HCT116 (cell line): ENCODE measurements around the gene TMEM252. TPM values are rescaled to one million over a fixed set of nuclear protein-coding genes. Genes with fewer than 3 reads are reported as not detected.

Experiments used
- ATAC-seq: fragments of 200-7000 bp; cut with Tn5 transposase; 2 replicates; pipeline ENCODE4 v1.9.1; 2020; ENCODE audit warnings: mild to moderate bottlenecking, moderate library complexity
- BruUV-seq: library from RNA; stranded (reverse); fragments of 400-500 nt; replicated peaks from 2 replicates; lab custom pipeline; 2021; lab: Mats Ljungman, UMichigan
- CTCF ChIA-PET: fragments of 300-600 bp; sonication (Branson Sonifier 250); formaldehyde crosslinking; loops from one replicate; lab custom pipeline; 2021; ENCODE audit warnings: antibody characterized with exemption; lab: Charles Lee
- POLR2A ChIA-PET: fragments of 300-600, 350-600 bp; sonication (Branson Sonifier 250); formaldehyde crosslinking; loops from one replicate; lab custom pipeline; 2021; ENCODE audit warnings: antibody characterized with exemption; lab: Charles Lee
- RAD21 ChIA-PET, 2 experiments: fragments of 300-600 bp; sonication (Branson Sonifier 250); formaldehyde crosslinking; loops; one replicate each; lab custom pipeline; 2023; ENCODE audit warnings: low total read pairs in 2 of 2; ENCODE audit not compliant: uncharacterized antibody in 2 of 2, unreplicated experiment in 2 of 2, low non-redundant PET in 1 of 2; lab: Charles Lee
- DNase-seq: peaks from one replicate; pipeline ENCODE4 v3.0.0-alpha.2; 2010; ENCODE audit warnings: low read depth, low spot score
- H2AFZ ChIP-seq: fragments of 200-600 bp; shearing (Covaris generic), sonication (generic); 2 replicates; pipeline ENCODE4 v1.6.1; 2017; ENCODE audit warnings: low read depth, mixed run types, mixed read lengths, antibody characterized with exemption, low read length; ENCODE audit not compliant: poor library complexity, severe bottlenecking
- H3K27ac ChIP-seq: 2 replicates; pipeline ENCODE4 v1.5.1; 2012; ENCODE audit warnings: low read depth, low read length
- H3K27me3 ChIP-seq: fragments of 200-600 bp; sonication (generic); 2 replicates; pipeline ENCODE4 v1.6.1; 2016; ENCODE audit warnings: mixed run types, low read length, mixed read lengths; ENCODE audit not compliant: insufficient read depth
- H3K36me3 ChIP-seq, 2 experiments: fragments of 200-500 bp in 1 of 2; fragments of 200-600 bp in 1 of 2; sonication (Bioruptor generic) in 1 of 2; sonication (generic) in 1 of 2; 2 replicates each; pipeline versions ENCODE4 v1.5.1 to v1.6.1; 2014 to 2016; ENCODE audit warnings: low read length in 2 of 2, inconsistent platforms in 1 of 2, mixed read lengths in 1 of 2, mixed run types in 1 of 2; ENCODE audit not compliant: insufficient read depth in 2 of 2, control insufficient read depth in 1 of 2
- H3K4me1 ChIP-seq, 2 experiments: fragments of 200-600 bp in 1 of 2; sonication (generic) in 1 of 2; 2 replicates each; pipeline versions ENCODE4 v1.5.1 to v1.6.1; 2012 to 2017; ENCODE audit warnings: low read length in 2 of 2, inconsistent platforms in 1 of 2, mild to moderate bottlenecking in 1 of 2, mixed read lengths in 1 of 2, mixed run types in 1 of 2, moderate library complexity in 1 of 2; ENCODE audit not compliant: insufficient read depth in 2 of 2, control insufficient read depth in 1 of 2
- H3K4me2 ChIP-seq: fragments of 200-600 bp; sonication (generic); 2 replicates; pipeline ENCODE4 v1.6.1; 2017; ENCODE audit warnings: mixed run types, low read length, mixed read lengths
- H3K4me3 ChIP-seq, 2 experiments: fragments of 200-600 bp in 1 of 2; sonication (generic) in 1 of 2; replicated peaks in 1 of 2; 2 replicates each; pipeline ENCODE4 v1.5.1; 2011 to 2016; ENCODE audit warnings: low read length in 2 of 2, control low read depth in 1 of 2, low read depth in 1 of 2, mild to moderate bottlenecking in 1 of 2, mixed read lengths in 1 of 2, mixed run types in 1 of 2
- H3K79me2 ChIP-seq: fragments of 200-600 bp; sonication (generic); 2 replicates; pipeline ENCODE4 v1.6.1; 2017; ENCODE audit warnings: mild to moderate bottlenecking, mixed run types, low read length, moderate library complexity, mixed read lengths; ENCODE audit not compliant: insufficient read depth
- H3K9ac ChIP-seq: fragments of 200-600 bp; sonication (generic); 2 replicates; pipeline ENCODE4 v1.6.1; 2016; ENCODE audit warnings: low read length, mixed read lengths
- H3K9me2 ChIP-seq: fragments of 200-600 bp; sonication (generic), shearing (Covaris generic); 2 replicates; pipeline ENCODE4 v1.6.1; 2017; ENCODE audit warnings: mixed run types, mild to moderate bottlenecking, moderate library complexity; ENCODE audit not compliant: insufficient read depth
- H3K9me3 ChIP-seq, 2 experiments: fragments of 200-500 bp in 1 of 2; fragments of 200-600 bp in 1 of 2; sonication (Bioruptor generic) in 1 of 2; sonication (generic) in 1 of 2; 2 replicates each; pipeline ENCODE4 v1.6.1; 2014 to 2017; ENCODE audit warnings: low read length in 2 of 2, mixed read lengths in 2 of 2, inconsistent platforms in 1 of 2, low read depth in 1 of 2, mild to moderate bottlenecking in 1 of 2, mixed run types in 1 of 2, moderate library complexity in 1 of 2; ENCODE audit not compliant: control insufficient read depth in 1 of 2, insufficient read depth in 1 of 2
- H4K20me1 ChIP-seq: fragments of 200-600 bp; sonication (generic), shearing (Covaris generic); 2 replicates; pipeline ENCODE4 v1.6.1; 2017; ENCODE audit warnings: mixed run types, mild to moderate bottlenecking, moderate library complexity; ENCODE audit not compliant: insufficient read depth
- ATF3 ChIP-seq: IDR thresholded peaks from 2 replicates; pipeline ENCODE4 v1.6.1; 2012
- CEBPB ChIP-seq: IDR thresholded peaks from 2 replicates; pipeline ENCODE4 v1.6.1; 2012; ENCODE audit warnings: low read depth
- EGR1 ChIP-seq: IDR thresholded peaks from 2 replicates; pipeline ENCODE4 v1.6.1; 2012; ENCODE audit warnings: low read depth
- FOSL1 ChIP-seq: IDR thresholded peaks from 2 replicates; pipeline ENCODE4 v1.6.1; 2012; ENCODE audit warnings: low read depth
- POLR2A ChIP-seq: IDR thresholded peaks from 2 replicates; pipeline ENCODE4 v1.7.0; 2011; ENCODE audit warnings: borderline replicate concordance; ENCODE audit not compliant: insufficient read depth, insufficient read length; ENCODE audit errors: extremely low read depth
- POLR2AphosphoS5 ChIP-seq: IDR thresholded peaks from 2 replicates; pipeline ENCODE4 v1.6.1; 2011; ENCODE audit warnings: mild to moderate bottlenecking, low read depth, low read length, moderate library complexity
- SP1 ChIP-seq: IDR thresholded peaks from 2 replicates; pipeline ENCODE4 v1.6.1; 2012; ENCODE audit warnings: low read depth
- ZFX ChIP-seq: fragments of 450-650 bp; IDR thresholded peaks from 2 replicates; pipeline ENCODE4 v1.6.1; 2017
- ZNF274 ChIP-seq: fragments of 200-500 bp; sonication (Bioruptor generic); IDR thresholded peaks from 2 replicates; pipeline ENCODE4 v1.6.1; 2014; ENCODE audit warnings: mild to moderate bottlenecking, low read depth, low read length, inconsistent platforms
- intact Hi-C: fragments of 100-400 bp; cut with micrococcal nuclease; formaldehyde crosslinking; loops from 2 replicates; pipeline ENCODE4 v1.10.0; 2022
- total RNA-seq: library from RNA; stranded (reverse); gene quantifications from one replicate; pipeline ENCODE4 v1.2.1, GENCODE V29; 2021; ENCODE audit not compliant: unreplicated experiment
- TF ChIP-seq, protein P1 (sequence below): IDR thresholded peaks from 2 replicates; pipeline ENCODE4 v1.6.1; 2012; ENCODE audit warnings: low read depth
- TF ChIP-seq, protein P2 (sequence below): IDR thresholded peaks from 2 replicates; pipeline ENCODE4 v1.6.1; 2011; ENCODE audit warnings: mild to moderate bottlenecking, low read length, moderate library complexity; ENCODE audit not compliant: insufficient replicate concordance; ENCODE audit errors: extremely low read depth

The TMEM252 gene
- total RNA-seq, 1 experiment from 2014 or later: not detected

DNA sequence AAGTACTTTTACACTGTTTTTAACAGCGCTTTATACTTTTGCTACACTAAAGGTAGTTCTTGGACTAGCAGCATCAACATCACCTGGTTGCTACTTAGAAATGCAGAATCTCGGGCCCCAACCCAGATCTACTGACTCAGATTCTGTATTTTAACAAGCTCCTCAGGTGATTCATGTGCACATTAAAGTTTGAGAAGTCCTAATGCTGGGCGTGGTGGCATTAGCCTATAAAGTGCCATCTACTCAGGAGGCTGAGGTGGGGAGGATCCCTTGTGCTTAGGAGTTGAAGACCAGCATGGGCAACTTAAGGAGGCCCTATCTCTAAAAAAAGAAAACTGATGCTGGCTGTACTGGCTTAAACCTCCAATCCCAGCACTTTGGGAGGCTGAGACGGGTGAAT, 26.7 kb downstream of the TMEM252 start:
- ATAC-seq: no peak

DNA sequence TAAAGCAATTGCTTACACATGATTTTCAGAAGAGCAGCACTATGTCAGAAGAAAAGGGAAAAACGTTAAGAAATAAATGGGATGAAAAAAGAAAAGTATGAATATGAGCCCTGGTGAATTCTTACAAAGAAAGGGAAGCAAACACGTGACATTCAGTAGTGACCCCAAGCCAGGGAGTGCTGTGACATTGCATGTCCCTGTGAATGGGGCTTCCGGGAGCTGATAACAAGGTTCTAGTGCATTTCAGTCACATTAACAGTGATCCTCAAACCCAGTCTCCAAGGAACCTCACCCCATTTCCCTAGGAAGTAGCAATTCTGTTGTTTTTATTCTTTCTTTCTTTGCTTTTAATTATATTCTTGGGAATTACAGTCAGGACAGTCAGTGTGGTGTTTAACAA, 27.3 kb downstream of the TMEM252 start:
- TF ChIP-seq FOSL1 (no peak), POLR2A (no peak), EGR1 (no peak), POLR2AphosphoS5 (no peak), ZNF274 (no peak), ATF3 (no peak), SP1 (no peak), CEBPB (no peak)
- TF ChIP-seq, protein P1, sequence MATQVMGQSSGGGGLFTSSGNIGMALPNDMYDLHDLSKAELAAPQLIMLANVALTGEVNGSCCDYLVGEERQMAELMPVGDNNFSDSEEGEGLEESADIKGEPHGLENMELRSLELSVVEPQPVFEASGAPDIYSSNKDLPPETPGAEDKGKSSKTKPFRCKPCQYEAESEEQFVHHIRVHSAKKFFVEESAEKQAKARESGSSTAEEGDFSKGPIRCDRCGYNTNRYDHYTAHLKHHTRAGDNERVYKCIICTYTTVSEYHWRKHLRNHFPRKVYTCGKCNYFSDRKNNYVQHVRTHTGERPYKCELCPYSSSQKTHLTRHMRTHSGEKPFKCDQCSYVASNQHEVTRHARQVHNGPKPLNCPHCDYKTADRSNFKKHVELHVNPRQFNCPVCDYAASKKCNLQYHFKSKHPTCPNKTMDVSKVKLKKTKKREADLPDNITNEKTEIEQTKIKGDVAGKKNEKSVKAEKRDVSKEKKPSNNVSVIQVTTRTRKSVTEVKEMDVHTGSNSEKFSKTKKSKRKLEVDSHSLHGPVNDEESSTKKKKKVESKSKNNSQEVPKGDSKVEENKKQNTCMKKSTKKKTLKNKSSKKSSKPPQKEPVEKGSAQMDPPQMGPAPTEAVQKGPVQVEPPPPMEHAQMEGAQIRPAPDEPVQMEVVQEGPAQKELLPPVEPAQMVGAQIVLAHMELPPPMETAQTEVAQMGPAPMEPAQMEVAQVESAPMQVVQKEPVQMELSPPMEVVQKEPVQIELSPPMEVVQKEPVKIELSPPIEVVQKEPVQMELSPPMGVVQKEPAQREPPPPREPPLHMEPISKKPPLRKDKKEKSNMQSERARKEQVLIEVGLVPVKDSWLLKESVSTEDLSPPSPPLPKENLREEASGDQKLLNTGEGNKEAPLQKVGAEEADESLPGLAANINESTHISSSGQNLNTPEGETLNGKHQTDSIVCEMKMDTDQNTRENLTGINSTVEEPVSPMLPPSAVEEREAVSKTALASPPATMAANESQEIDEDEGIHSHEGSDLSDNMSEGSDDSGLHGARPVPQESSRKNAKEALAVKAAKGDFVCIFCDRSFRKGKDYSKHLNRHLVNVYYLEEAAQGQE: no peak
- TF ChIP-seq, protein P2, sequence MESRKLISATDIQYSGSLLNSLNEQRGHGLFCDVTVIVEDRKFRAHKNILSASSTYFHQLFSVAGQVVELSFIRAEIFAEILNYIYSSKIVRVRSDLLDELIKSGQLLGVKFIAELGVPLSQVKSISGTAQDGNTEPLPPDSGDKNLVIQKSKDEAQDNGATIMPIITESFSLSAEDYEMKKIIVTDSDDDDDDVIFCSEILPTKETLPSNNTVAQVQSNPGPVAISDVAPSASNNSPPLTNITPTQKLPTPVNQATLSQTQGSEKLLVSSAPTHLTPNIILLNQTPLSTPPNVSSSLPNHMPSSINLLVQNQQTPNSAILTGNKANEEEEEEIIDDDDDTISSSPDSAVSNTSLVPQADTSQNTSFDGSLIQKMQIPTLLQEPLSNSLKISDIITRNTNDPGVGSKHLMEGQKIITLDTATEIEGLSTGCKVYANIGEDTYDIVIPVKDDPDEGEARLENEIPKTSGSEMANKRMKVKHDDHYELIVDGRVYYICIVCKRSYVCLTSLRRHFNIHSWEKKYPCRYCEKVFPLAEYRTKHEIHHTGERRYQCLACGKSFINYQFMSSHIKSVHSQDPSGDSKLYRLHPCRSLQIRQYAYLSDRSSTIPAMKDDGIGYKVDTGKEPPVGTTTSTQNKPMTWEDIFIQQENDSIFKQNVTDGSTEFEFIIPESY: no peak
- TF ChIP-seq, all 23 proteins: peak for 0
- H3K27me3 ChIP-seq: no peaks in the 10 kb centered on the region
- ChIA-PET CTCF (no interaction called here), POLR2A (no interaction called here), RAD21 (no interaction called here)
- no peak overlapping the region for H3K4me3 ChIP-seq
- no peaks in the 10 kb centered on the region for H3K9me2 ChIP-seq
- H3K9me3 ChIP-seq: 0 out of 4 replicates have a peak, but pooled peaks cover 0 to 3% of the 10 kb centered on the region in 2 experiments
- H3K4me1 ChIP-seq: no peaks in the 10 kb centered on the region
- DNase-seq (no peak), ATAC-seq (no peak)
- no peak overlapping the region for H3K27ac ChIP-seq
- intact Hi-C loops: no loop called here
- no peaks in the 10 kb centered on the region for H4K20me1 ChIP-seq
- no peak overlapping the region for H3K4me2 ChIP-seq
- no peaks in the 10 kb centered on the region for H3K79me2 ChIP-seq
- no peaks in the 10 kb centered on the region for H3K36me3 ChIP-seq
- H2AFZ ChIP-seq: no peak overlapping the region
- no TSS peak for BruUV-seq
- H3K9ac ChIP-seq: no peak overlapping the region

More for the DNA sequence above, 26.7 kb downstream of the TMEM252 start:
- Histone ChIP-seq H3K4me3 (no peak overlapping the region), H3K9me3 (0 out of 4 replicates have a peak, but pooled peaks cover 0 to 3% of the 10 kb centered on the region in 2 experiments), H3K9me2 (no peaks in the 10 kb centered on the region), H3K79me2 (no peaks in the 10 kb centered on the region), H3K4me1 (no peaks in the 10 kb centered on the region), H3K27ac (no peak overlapping the region), H2AFZ (no peak overlapping the region), H3K4me2 (no peak overlapping the region), H3K9ac (no peak overlapping the region), H3K36me3 (no peaks in the 10 kb centered on the region), H3K27me3 (no peaks in the 10 kb centered on the region), H4K20me1 (no peaks in the 10 kb centered on the region)
- CTCF ChIA-PET: no interaction called here
- no peak for TF ChIP-seq ZFX
- TF ChIP-seq FOSL1: no peak
- no peak for TF ChIP-seq POLR2AphosphoS5
- TF ChIP-seq CEBPB: no peak
- POLR2A ChIA-PET: no interaction called here
- intact Hi-C loops: no loop called here
- no TSS peak for BruUV-seq
- DNase-seq: no peak
- RAD21 ChIA-PET: no interaction called here
